ENCODE measurements around the gene DCAF10.
"Not testable (repeated sequence)": the region's sequence is repeated elsewhere in the genome, so short reads cannot be mapped to it uniquely, and the experiment has no call there.

Gene DCAF10

GRCh38 chr9:37792122-37792521 lies 8.5 kb upstream of the DCAF10 start:
- no peak for DNase-seq

DNA sequence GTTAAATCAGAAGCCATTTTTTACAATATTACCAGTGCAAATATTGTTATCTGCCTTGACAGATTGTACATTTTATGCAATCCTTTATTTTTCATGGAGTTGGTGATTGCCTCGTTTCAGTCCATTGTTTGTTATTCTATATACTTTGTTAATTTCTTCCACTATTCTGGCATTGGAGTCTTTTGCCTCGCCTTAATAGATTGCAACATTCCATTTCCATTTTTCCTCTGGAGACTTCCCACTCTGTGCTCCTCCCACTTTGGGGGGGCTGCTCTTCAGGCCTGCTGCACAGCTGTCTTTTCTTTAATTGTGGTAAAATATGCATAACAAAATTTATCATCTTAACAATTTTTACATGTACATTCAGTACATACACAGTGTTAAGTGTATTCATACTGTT lies 4.4 kb upstream of the DCAF10 start:
- DNase-seq: no peak

DNA sequence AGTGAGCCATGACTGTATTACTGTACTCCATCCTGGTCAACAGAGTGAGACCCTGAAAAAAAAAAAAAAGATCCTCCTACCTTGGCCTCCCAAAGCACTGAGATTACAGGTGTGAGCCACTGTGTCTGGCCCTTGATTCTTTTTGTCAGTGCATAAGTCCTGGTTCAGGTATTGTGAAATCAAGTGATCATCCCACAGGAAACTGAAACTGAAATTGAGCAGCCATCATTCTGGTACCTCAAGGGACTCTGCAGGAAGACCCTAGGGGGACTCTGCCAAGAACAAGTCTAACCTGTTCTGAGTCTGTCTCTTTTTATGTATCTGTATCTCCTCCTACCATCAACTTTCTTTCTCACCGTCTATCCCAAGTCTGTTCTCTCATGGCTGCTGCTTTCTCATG lies 1.9 kb upstream of the DCAF10 start:
- no peak for DNase-seq

DNA sequence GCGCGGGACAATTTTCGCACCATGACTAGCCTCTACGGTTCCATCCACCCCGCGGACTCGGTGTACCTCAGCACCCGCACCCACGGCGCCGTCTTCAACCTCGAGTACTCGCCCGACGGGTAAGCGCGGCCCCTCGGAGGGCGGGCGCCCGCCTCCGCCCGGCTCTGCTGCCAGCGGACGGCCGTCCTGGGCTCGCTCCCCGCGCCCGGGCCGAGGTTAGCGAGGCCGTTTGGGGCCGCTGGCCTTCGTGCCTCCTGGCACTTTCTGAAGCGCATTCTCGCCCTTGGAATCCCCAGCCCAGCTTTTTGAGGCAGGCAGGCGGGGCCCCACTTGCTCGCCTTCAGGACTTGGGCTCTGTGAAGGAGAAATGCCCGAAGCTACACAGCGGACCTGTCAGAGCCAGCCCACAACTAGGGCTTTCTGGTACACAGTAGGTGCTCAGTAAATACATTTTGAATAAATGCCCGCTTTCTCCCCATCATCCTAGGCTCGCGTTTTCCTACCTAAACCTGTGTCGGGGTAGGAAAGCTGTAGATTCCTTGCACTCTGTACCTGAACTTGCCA lies 772 bp downstream of the DCAF10 start:
- no peak for DNase-seq

GRCh38 chr9:37801959-37802711 lies 1.5 kb downstream of the DCAF10 start:
- no peak for DNase-seq

- DNase-seq: no peak
These were observed 5.7 kb downstream of the DCAF10 start for GRCh38 chr9:37806271-37806670.

DNA sequence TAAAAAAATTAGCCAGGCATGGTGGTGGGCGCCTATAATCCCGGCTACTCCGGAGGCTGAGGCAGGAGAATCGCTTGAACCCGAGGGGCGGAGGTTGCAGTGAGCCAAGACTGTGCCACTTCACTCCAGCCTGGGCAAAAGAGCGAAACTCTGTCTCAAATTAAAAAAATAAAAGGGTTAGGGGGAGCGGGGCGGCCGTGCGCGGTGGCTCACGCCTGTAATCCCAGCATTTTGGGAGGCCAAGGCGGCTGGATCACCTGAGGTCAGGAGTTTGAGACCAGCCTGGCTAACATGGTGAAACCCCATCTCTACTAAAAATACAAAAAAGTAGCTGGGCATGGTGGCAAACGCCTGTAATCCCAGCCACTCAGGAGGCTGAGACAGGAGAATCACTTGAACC lies 9.1 kb downstream of the DCAF10 start:
- not testable (repeated sequence) for DNase-seq

DNA sequence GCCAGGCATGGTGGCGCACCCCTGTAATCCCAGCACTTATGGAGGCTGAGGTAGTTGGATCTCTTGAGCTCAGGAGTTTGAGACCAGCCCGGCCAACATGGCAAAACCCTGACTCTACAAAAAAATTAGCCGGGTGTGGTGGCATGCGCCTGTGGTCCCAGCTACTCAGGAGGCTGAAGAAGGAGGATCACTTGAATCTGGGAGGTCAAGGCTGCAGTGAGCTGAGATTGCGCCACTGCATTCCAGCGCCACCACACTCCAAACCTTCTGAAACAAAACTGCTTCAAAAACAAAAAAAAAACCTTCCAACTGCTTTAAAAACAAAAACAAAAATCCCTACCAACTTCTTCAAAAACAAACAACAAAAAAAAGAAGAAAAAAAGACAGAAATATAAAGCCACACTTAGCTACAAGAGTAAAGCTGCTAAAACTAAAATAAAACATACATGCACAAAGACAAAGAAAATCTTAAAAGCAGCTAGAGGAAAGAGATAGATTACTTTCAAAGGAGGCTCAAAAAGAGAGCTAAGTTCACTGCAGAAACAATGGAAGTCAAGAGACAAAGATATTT lies 11.4 kb downstream of the DCAF10 start:
- no peak for DNase-seq

- no peak for DNase-seq
These were observed 12.3 kb downstream of the DCAF10 start for GRCh38 chr9:37812773-37813379.

- no peak for DNase-seq
These were observed 18.3 kb downstream of the DCAF10 start for GRCh38 chr9:37818849-37819248.

DNA sequence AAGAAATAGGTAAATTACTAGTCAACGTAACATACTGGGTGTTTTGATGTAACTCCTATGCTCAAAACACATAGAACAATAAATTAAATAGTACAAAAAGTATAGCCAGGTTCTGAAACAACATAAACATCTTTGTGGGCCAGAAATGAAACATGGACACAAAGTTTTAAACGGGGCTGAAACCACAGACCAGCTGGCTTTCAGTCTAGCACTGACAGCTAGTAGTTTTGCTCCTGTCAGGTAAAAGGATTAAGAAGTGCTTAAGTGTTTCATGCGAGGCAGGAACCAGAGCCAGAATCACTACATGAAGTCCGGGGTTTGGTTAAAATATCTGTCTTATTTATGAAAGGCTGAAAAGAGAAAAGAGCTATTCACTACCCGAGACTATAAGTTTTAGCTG lies 19.5 kb downstream of the DCAF10 start:
- DNase-seq: no peak

- not testable (repeated sequence) for DNase-seq
These were observed 24.6 kb downstream of the DCAF10 start for GRCh38 chr9:37825174-37825573.

DNA sequence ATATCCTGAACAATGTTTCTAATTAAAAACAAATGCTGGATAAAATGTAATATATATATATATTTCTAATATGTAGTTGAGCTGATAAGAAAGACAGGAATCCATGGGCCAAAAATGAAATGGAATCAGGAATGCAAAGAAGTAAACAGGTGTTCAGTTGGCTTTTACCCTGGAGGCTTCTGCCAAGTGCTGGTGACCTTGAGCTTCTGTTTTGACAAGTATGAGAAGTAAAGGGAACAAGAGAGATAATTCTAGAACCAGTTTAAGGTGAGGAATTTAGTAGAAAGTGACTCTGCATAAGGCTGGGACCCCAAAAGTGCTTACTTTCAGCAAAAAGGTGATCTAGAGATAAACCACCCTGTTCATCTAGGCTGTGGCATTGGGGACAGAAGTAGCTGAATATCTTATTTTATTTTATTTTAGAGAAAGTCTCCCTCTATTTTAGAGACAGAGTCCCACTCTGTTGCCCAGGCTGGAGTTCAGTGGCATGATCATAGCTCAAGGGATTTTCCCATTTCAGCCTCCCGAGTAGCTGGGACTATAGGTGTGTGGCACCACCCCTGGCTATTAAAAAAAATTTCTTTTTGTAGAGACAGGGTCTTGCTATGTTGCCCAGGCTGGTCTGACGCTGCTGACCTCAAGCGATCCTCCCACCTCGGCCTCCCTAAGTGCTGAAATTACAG lies 27.0 kb downstream of the DCAF10 start:
- DNase-seq: no peak

- no peak for DNase-seq
These were observed 35.2 kb downstream of the DCAF10 start for GRCh38 chr9:37835821-37836220.

DNA sequence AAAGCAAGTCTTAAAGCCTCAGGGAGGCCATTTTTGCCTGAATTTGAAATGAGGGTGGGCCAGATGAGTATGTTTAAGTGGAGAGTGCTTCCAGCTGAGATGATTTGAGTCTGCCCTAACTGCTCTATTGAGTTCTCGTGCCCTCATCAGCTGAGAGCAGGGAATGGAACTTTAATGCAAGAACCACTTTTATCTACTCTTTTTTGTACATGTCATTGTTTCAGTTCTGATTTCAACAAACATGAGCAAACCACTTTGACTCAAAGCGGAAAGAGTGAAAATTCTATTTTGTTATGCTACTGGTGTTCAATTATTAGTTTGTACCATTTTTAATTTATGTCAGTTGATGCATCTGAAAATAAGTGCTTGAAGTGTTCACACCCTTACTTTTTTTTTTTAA lies 35.8 kb downstream of the DCAF10 start:
- no peak for DNase-seq

- DNase-seq: no peak
These were observed 39.2 kb downstream of the DCAF10 start for GRCh38 chr9:37839496-37840461.

GRCh38 chr9:37840560-37841194 lies 40.1 kb downstream of the DCAF10 start:
- no peak for DNase-seq

GRCh38 chr9:37852222-37852621 lies 51.6 kb downstream of the DCAF10 start:
- DNase-seq: no peak

- no peak for DNase-seq
These were observed 56.0 kb downstream of the DCAF10 start for GRCh38 chr9:37856551-37856950.

DNA sequence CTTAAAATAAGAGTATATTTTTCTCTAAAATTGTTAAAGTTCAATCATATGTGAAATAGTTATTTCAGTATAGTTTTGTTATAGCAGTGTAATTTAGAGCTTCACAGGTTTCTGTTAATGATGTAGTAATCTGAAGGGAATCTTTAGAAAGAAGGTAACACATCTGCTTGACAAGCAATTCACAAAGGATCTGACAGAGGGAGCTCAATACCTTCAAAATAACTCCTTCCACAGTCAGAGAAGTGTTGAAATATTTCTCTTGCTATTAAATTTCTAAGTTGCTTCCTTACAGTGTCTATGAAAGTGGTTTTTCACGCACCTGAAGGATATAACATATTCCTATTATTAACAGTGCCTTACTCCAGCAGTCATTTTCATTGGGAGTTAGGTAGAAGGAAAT lies 58.4 kb downstream of the DCAF10 start:
- DNase-seq: no peak

DNA sequence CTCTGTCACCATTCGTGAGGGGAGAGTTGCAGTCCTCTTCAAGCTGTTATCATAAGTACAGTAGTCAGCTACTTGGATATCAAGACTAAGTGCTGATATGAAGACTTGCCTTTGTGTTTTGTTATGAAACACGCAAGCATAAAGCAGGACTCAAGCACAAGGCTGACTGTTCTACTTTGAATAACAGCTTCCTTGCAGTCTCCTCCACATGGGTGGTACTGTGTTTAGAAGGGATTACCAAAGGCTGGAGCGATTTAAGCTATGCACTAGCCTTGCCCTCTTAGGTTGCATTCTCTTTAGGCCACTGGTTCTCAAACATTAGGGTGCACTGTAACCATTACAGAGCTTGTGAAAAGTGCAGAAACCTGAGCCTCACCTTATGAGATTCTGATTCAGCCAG lies 61.9 kb downstream of the DCAF10 start:
- no peak for DNase-seq
